Endometrial microvascular endothelial cells (primary cell): ENCODE results near the gene PAFAH1B1. TPM values are rescaled to one million over a fixed set of nuclear protein-coding genes. Genes with fewer than 3 reads are reported as not detected.

Source experiments
- in situ Hi-C: cut with HindIII; loops from 2 replicates; pipeline ENCODE4 v1.10.0; 2017; ENCODE audit warnings: low sequenced_read_pairs, low pct_unique_long_range_greater_than_20kb; ENCODE audit errors: inconsistent ontology term
- total RNA-seq: library from RNA; depleted of rRNA; stranded (reverse); fragments of >200 nt; gene quantifications from one replicate; pipeline ENCODE4 v1.2.3, GENCODE V29; 2015; ENCODE audit errors: inconsistent ontology term

PAFAH1B1 gene
- total RNA-seq, 1 donor from 2014 or later, result 48.4 TPM

- in situ Hi-C loops, result no loop called here
Observed at GRCh38 chr17:2731807-2732206, 138.4 kb downstream of the PAFAH1B1 start.

- in situ Hi-C loops, result no loop called here
Observed at GRCh38 chr17:2734939-2735338, 141.5 kb downstream of the PAFAH1B1 start.

Other genes with a start within 250 kb of the PAFAH1B1 start
- 4.5 TPM for gene MNT, start 192.6 kb upstream of the PAFAH1B1 start, total RNA-seq
- 26.0 TPM for gene METTL16, start 81.8 kb upstream of the PAFAH1B1 start, total RNA-seq
- 77.7 TPM for gene CLUH, start 118.1 kb downstream of the PAFAH1B1 start, total RNA-seq
- not detected for gene CCDC92B, start 156.0 kb downstream of the PAFAH1B1 start, total RNA-seq
- gene RAP1GAP2, start 202.8 kb downstream of the PAFAH1B1 start, total RNA-seq, result 2.5 TPM